Keratinocyte (primary cell): ENCODE results near the gene GNPTAB. TPM values are rescaled to one million over a fixed set of nuclear protein-coding genes. Genes with fewer than 3 reads are reported as not detected.

Source experiments
- DNase-seq: peaks from one replicate; pipeline ENCODE4 v3.0.0-alpha.2; 2011; ENCODE audit warnings: low read depth, missing footprints, low spot score
- FAIRE-seq: peaks from 2 replicates; lab custom pipeline; 2011; peaks lifted over from hg19 to GRCh38; lab: Jason Lieb, UNC
- H2AFZ ChIP-seq: 2 replicates; pipeline ENCODE4 v1.6.0; 2012; ENCODE audit warnings: low read length, control low read depth, inconsistent platforms; ENCODE audit not compliant: control insufficient read depth
- H3K27ac ChIP-seq: 2 replicates; pipeline ENCODE4 v1.5.1; 2011; ENCODE audit warnings: low read length; ENCODE audit not compliant: control insufficient read depth, insufficient read depth
- H3K27me3 ChIP-seq: 3 replicates; pipeline ENCODE4 v1.6.0; 2011; ENCODE audit warnings: low read length; ENCODE audit not compliant: control insufficient read depth, insufficient read depth; ENCODE audit errors: extremely low read depth
- H3K36me3 ChIP-seq, 2 experiments: 2 replicates in 1 of 2; 3 replicates in 1 of 2; pipeline ENCODE4 v1.5.1; 2011; ENCODE audit warnings: low read length in 2 of 2, mild to moderate bottlenecking in 1 of 2; ENCODE audit not compliant: control insufficient read depth in 2 of 2, insufficient read depth in 2 of 2; ENCODE audit errors: extremely low read depth in 1 of 2
- H3K4me1 ChIP-seq: 3 replicates; pipeline ENCODE4 v1.5.1; 2011; ENCODE audit warnings: low read length; ENCODE audit not compliant: control insufficient read depth, insufficient read depth; ENCODE audit errors: extremely low read depth
- H3K4me2 ChIP-seq: 3 replicates; pipeline ENCODE4 v1.6.0; 2011; ENCODE audit warnings: low read depth, low read length; ENCODE audit not compliant: control insufficient read depth, insufficient read depth; ENCODE audit errors: extremely low read depth
- H3K4me3 ChIP-seq, 3 experiments: fragments of 200-600 bp in 1 of 3; sonication (generic) in 1 of 3; 2 replicates in 2 of 3; 3 replicates in 1 of 3; pipeline ENCODE4 v1.5.1; 2011 to 2016; ENCODE audit warnings: low read length in 3 of 3, mild to moderate bottlenecking in 3 of 3, control low read depth in 2 of 3, inconsistent platforms in 1 of 3, low read depth in 1 of 3, mixed read lengths in 1 of 3, mixed run types in 1 of 3, moderate library complexity in 1 of 3; ENCODE audit not compliant: control insufficient read depth in 2 of 3, insufficient read depth in 2 of 3; ENCODE audit errors: extremely low read depth in 1 of 3
- H3K79me2 ChIP-seq: 2 replicates; pipeline ENCODE4 v1.6.0; 2012; ENCODE audit warnings: low read length; ENCODE audit not compliant: control insufficient read depth, insufficient read depth
- H3K9ac ChIP-seq: 3 replicates; pipeline ENCODE4 v1.6.0; 2011; ENCODE audit warnings: low read length; ENCODE audit not compliant: control insufficient read depth, insufficient read depth; ENCODE audit errors: extremely low read depth
- H3K9me1 ChIP-seq: 3 replicates; pipeline ENCODE4 v1.6.0; 2011; ENCODE audit warnings: low read length; ENCODE audit not compliant: control insufficient read depth, insufficient read depth; ENCODE audit errors: extremely low read depth
- H3K9me3 ChIP-seq: 2 replicates; pipeline ENCODE4 v1.5.1; 2012; ENCODE audit warnings: low read depth, low read length; ENCODE audit not compliant: control insufficient read depth
- H4K20me1 ChIP-seq: 3 replicates; pipeline ENCODE4 v1.6.0; 2011; ENCODE audit warnings: low read length; ENCODE audit not compliant: control insufficient read depth, insufficient read depth; ENCODE audit errors: extremely low read depth
- CTCF ChIP-seq, 3 experiments: IDR thresholded peaks in 1 of 3; conservative IDR thresholded peaks in 1 of 3; optimal IDR thresholded peaks in 1 of 3; 2 replicates in 2 of 3; 3 replicates in 1 of 3; pipeline versions ENCODE3 to v1.5.1; 2011; ENCODE audit warnings: low read length in 3 of 3, mild to moderate bottlenecking in 3 of 3, moderate library complexity in 2 of 3, control low read depth in 1 of 3, inconsistent platforms in 1 of 3; ENCODE audit not compliant: insufficient read depth in 2 of 3; ENCODE audit errors: extremely low read depth in 1 of 3
- EZH2 ChIP-seq: IDR thresholded peaks from one replicate; pipeline ENCODE4 v1.6.1; 2012; ENCODE audit warnings: inconsistent platforms, mild to moderate bottlenecking, low read length, moderate library complexity
- dilution Hi-C: fragments of 300-500 bp; cut with MboI; formaldehyde crosslinking; loops from one replicate; pipeline ENCODE4 v1.7.0; 2020; ENCODE audit warnings: low sequenced_read_pairs; ENCODE audit not compliant: extremely low pct_ligation_motif_present
- polyA plus RNA-seq, 5 experiments: library from polyadenylated mRNA; depleted of rRNA in 3 of 5; stranded (reverse) in 3 of 5; stranded (forward) in 1 of 5; unstranded in 1 of 5; fragments of >200 nt; gene quantifications; 1 replicate in 1 of 5; 2 replicates in 3 of 5; 3 replicates in 1 of 5; pipeline versions ENCODE4 v1.2.1 to v1.2.3, GENCODE V29; 2011 to 2012; ENCODE audit warnings: missing spikeins in 2 of 5, low read depth in 1 of 5, low replicate concordance in 1 of 5

GNPTAB gene
- polyA plus RNA-seq, 1 donor (not counting 4 experiments of a cell fraction or from before 2014, with no cell fraction given) = 35.7 TPM

- Histone ChIP-seq H3K9me1 (no peaks in the 10 kb centered on the region), H3K9ac (no peak overlapping the region), H2AFZ (no peak overlapping the region), H3K27me3 (no peaks in the 10 kb centered on the region), H3K4me1 (no peaks in the 10 kb centered on the region), H4K20me1 (no peaks in the 10 kb centered on the region), H3K27ac (no peak overlapping the region), H3K36me3 (no peaks in the 10 kb centered on the region), H3K4me2 (no peak overlapping the region), H3K79me2 (no peaks in the 10 kb centered on the region), H3K9me3 (no peaks in the 10 kb centered on the region), H3K4me3 (no peak overlapping the region)
- FAIRE-seq (no peak), DNase-seq (no peak)
- TF ChIP-seq EZH2 (no peak), CTCF (optimal IDR thresholded peaks at IDR 0.05 in 1 of 3, IDR thresholded peaks at IDR 0.05 in 1 of 3, conservative IDR thresholded peaks at IDR 0.05 in 1 of 3; ENCODE audit: extremely low read depth in 1 of 3, insufficient read depth in 2 of 3, low read length in 3 of 3) (peak in 1 of 3 experiments; percentile 6)
- dilution Hi-C loops = no loop called here
Measured at GRCh38 chr12:101847325-101847724, 16.6 kb upstream of the GNPTAB start.

- Histone ChIP-seq H3K9me1 (no peaks in the 10 kb centered on the region), H3K4me2 (no peak overlapping the region), H3K27me3 (no peaks in the 10 kb centered on the region), H4K20me1 (no peaks in the 10 kb centered on the region), H3K9me3 (no peaks in the 10 kb centered on the region), H2AFZ (no peak overlapping the region), H3K36me3 (no peaks in the 10 kb centered on the region), H3K79me2 (no peaks in the 10 kb centered on the region), H3K27ac (no peak overlapping the region), H3K4me3 (no peak overlapping the region), H3K4me1 (peaks cover under 1% of the 10 kb centered on the region), H3K9ac (no peak overlapping the region)
- dilution Hi-C loops = no loop called here
- FAIRE-seq (no peak), DNase-seq (no peak)
- TF ChIP-seq EZH2 (no peak), CTCF (optimal IDR thresholded peaks at IDR 0.05 in 1 of 3, IDR thresholded peaks at IDR 0.05 in 1 of 3, conservative IDR thresholded peaks at IDR 0.05 in 1 of 3; ENCODE audit: extremely low read depth in 1 of 3, insufficient read depth in 2 of 3, low read length in 3 of 3) (no peak)
Measured at GRCh38 chr12:101845137-101845711, 14.5 kb upstream of the GNPTAB start.
